ENCODE data around the gene EGR1.

- TF ChIP-seq CTCF (conservative IDR thresholded peaks at IDR 0.05) = no peak
- TF ChIP-seq ZFX (IDR thresholded peaks at IDR 0.05) = no peak
Observed at GRCh38 chr5:138491669-138492559, 26.6 kb downstream of the EGR1 start.
